ENCODE measurements around the gene RFC2. TPM values are rescaled to one million over a fixed set of nuclear protein-coding genes. Genes with fewer than 3 reads are reported as not detected.

Gene RFC2
- total and polyA plus RNA-seq, 2 of the 8 experiments (the other 6 are each of a cell fraction or from before 2014, with no cell fraction given) = 52.9 to 85.4 TPM

DNA sequence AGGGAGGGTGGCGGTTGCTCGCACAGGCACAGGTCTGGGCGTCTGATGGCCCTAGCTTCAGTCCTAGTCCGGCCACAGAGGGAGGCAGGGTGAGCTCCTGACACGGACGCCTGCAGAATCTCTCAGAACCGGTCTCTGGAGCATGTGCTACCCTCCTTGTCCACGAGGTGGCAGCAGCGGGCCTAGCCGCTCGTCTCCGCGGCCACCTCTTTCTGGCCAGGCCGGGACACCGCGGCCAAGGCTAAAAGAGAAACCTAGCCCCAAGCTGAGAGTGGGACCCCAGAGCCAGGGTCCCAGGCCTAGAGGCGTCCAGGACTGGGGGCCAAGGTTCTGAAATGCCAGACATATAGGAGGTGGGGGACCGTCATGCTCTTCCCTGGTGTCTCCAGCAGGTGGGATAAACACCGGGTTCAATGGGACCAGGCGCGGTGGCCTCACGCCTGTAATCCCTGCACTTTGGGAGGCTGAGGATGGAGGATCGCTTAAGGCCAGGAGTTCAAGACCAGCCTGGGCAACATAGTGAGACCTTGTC, 47.5 kb downstream of the RFC2 start:
- Histone ChIP-seq H2AK5ac (ENCODE audit: low read depth, low read length) (no peak overlapping the region), H4K91ac (replicated peaks; ENCODE audit: insufficient read length, low read length) (no peak overlapping the region), H3K79me2 (ENCODE audit: control insufficient read depth in 1 of 2, insufficient read depth in 2 of 2, low read length in 2 of 2) (no peaks in the 10 kb centered on the region), H3K9ac (replicated peaks in 1 of 4; ENCODE audit: extremely low read depth in 1 of 4, low read depth in 3 of 4, low read length in 3 of 4) (no peak overlapping the region), H3K36me3 (ENCODE audit: control insufficient read depth in 2 of 4, insufficient read depth in 4 of 4, low read length in 3 of 4) (no peaks in the 10 kb centered on the region), H3K79me1 (ENCODE audit: low read depth, low read length) (no peaks in the 10 kb centered on the region), H3K14ac (ENCODE audit: insufficient read length) (no peak overlapping the region), H2BK120ac (replicated peaks; ENCODE audit: low read depth, low read length) (no peak overlapping the region), H4K5ac (ENCODE audit: insufficient read length, low read depth, low read length) (no peak overlapping the region), H3K23ac (ENCODE audit: insufficient read length) (no peak overlapping the region), H3K4me3 (ENCODE audit: extremely low read depth in 1 of 4, insufficient read depth in 2 of 4, low read depth in 3 of 4, low read length in 4 of 4) (no peak overlapping the region), H4K8ac (ENCODE audit: extremely low read depth, insufficient read depth, low read length) (0 out of 2 replicates have a peak overlapping the region, but pooled peaks have one; percentile 7), H3K4me2 (ENCODE audit: insufficient read depth in 1 of 2, low read depth in 2 of 2, low read length in 2 of 2) (no peak overlapping the region), H3K27me3 (replicated peaks in 1 of 4; ENCODE audit: control insufficient read depth in 3 of 4, extremely low read depth in 1 of 4, insufficient read depth in 3 of 4, low read length in 3 of 4) (no peaks in the 10 kb centered on the region), H3K27ac (ENCODE audit: low read depth, low read length) (no peak overlapping the region), H4K20me1 (replicated peaks in 1 of 2; ENCODE audit: control insufficient read depth in 1 of 2, insufficient read depth in 2 of 2, low read length in 2 of 2) (no peaks in the 10 kb centered on the region), H3K23me2 (ENCODE audit: low read depth, low read length) (no peaks in the 10 kb centered on the region; the same call in 1 of the 2 replicates), H3K9me3 (ENCODE audit: insufficient read depth in 2 of 2, low read depth in 1 of 2, low read length in 1 of 2) (no peaks in the 10 kb centered on the region), H3K56ac (replicated peaks; ENCODE audit: insufficient read length, low read depth, low read length) (no peak overlapping the region), H2BK15ac (ENCODE audit: low read length) (peak overlapping the region; percentile 94; the same call in 1 of the 2 replicates), H2AFZ (ENCODE audit: low read length) (no peak overlapping the region; the same call in 1 of the 2 replicates), H3K18ac (ENCODE audit: extremely low read depth, low read length) (no peak overlapping the region), H3K4me1 (replicated peaks in 1 of 4; ENCODE audit: control insufficient read depth in 3 of 4, insufficient read depth in 4 of 4, low read length in 3 of 4) (0 out of 7 replicates have a peak, but pooled peaks cover 0 to 2% (median 0%) of the 10 kb centered on the region in 4 experiments), H2BK5ac (ENCODE audit: low read depth, low read length) (no peak overlapping the region), H2BK20ac (ENCODE audit: low read length) (no peak overlapping the region), H2BK12ac (ENCODE audit: low read depth, low read length) (0 out of 2 replicates have a peak overlapping the region, but pooled peaks have one; percentile 39), H3K4ac (replicated peaks; ENCODE audit: insufficient read length, low read depth, low read length) (no peak overlapping the region)
- peak; percentile 63 to 99 for DNase-seq (ENCODE audit: low read depth in 1 of 2, low spot score in 2 of 2)
- no peak for FAIRE-seq
- ChIA-PET POLR2A (ENCODE audit: partially characterized antibody) (interaction anchor here (0.6 to 2.6 kb wide), 4 partner anchors 8 to 198 kb away, joined by 3 to 7 read pairs (median 3); no protein-coding TSS in a partner anchor), CTCF (ENCODE audit: partially characterized antibody) (interaction anchor here (0.6 to 11.6 kb wide), 75 partner anchors 9 to 832 kb away, joined by 3 to 132 read pairs (median 5); partner anchors contain the start of genes CLIP2 and RFC2)
- 30% methylated on average over 23 of the region's 23 CpGs; no CpG with 5 or more reads in 1 of the 2 experiments for WGBS, 2 experiments (ENCODE audit: extremely low coverage in 1 of 2, insufficient coverage in 1 of 2, insufficient read length in 1 of 2, insufficient replicate concordance in 2 of 2, low coverage in 1 of 2, low lambda C conversion rate in 2 of 2, missing lambda C conversion rate in 1 of 2)
- TF ChIP-seq KDM5A (IDR thresholded peaks at IDR 0.05; ENCODE audit: low read length) = no peak
- TF ChIP-seq TCF12 (IDR thresholded peaks at IDR 0.05; ENCODE audit: low read depth, low read length) = no peak
- no peak for TF ChIP-seq POU5F1 (IDR thresholded peaks at IDR 0.05; ENCODE audit: low read depth, low read length)
- no peak for TF ChIP-seq TAF1 (IDR thresholded peaks at IDR 0.05; ENCODE audit: low read depth, low read length)
- TF ChIP-seq, protein P1, sequence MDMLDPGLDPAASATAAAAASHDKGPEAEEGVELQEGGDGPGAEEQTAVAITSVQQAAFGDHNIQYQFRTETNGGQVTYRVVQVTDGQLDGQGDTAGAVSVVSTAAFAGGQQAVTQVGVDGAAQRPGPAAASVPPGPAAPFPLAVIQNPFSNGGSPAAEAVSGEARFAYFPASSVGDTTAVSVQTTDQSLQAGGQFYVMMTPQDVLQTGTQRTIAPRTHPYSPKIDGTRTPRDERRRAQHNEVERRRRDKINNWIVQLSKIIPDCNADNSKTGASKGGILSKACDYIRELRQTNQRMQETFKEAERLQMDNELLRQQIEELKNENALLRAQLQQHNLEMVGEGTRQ (IDR thresholded peaks at IDR 0.05; ENCODE audit: low read length) = no peak
- TF ChIP-seq RAD21 (IDR thresholded peaks at IDR 0.05 in 1 of 2, conservative IDR thresholded peaks at IDR 0.05 in 1 of 2; ENCODE audit: low read depth in 2 of 2, low read length in 2 of 2) = peak; percentile 82 to 89
- peak; percentile 41; the same call in 1 of the 2 replicates for TF ChIP-seq KDM1A (IDR thresholded peaks at IDR 0.05; ENCODE audit: borderline replicate concordance, low read length)
- no peak for TF ChIP-seq MAFK (IDR thresholded peaks at IDR 0.05; ENCODE audit: low read depth, low read length)

All from H1 (cell line).